Endothelial cell of umbilical vein (primary cell): Measurements from ENCODE around the gene DPP3. TPM values are rescaled to one million over a fixed set of nuclear protein-coding genes. Genes with fewer than 3 reads are reported as not detected.

Experiments used
- polyA plus RNA-seq, 4 experiments: library from polyadenylated mRNA; depleted of rRNA in 3 of 4; stranded (reverse) in 3 of 4; unstranded in 1 of 4; fragments of >200 nt; gene quantifications; 2 replicates each; pipeline versions ENCODE4 v1.2.1 to v1.2.3, GENCODE V29; 2011 to 2012; ENCODE audit warnings: missing spikeins in 1 of 4
- small RNA-seq: library from RNA; depleted of rRNA; stranded (forward); fragments of <200 nt; gene quantifications from one replicate; pipeline ENCODE3, GENCODE V24; 2012; ENCODE audit warnings: low replicate concordance, low read depth; ENCODE audit not compliant: insufficient read depth, insufficient read length
- total RNA-seq: library from RNA; stranded (reverse); gene quantifications from 2 replicates; pipeline ENCODE4 v1.2.3, GENCODE V29; 2021

DPP3 gene
- total and polyA plus RNA-seq, 2 donors (not counting 3 experiments of a cell fraction or from before 2014, with no cell fraction given), result 46.4 to 50.4 TPM

Small RNAs within 50 kb of the gene (small RNA-seq; reads per million reads assigned to genes)
- gene RF00416, result not detected

Other genes with a start within 250 kb of the DPP3 start
- 39.2 and 40.5 TPM in 2 replicates for gene KLC2, start 222.7 kb upstream of the DPP3 start, total RNA-seq
- 20.7 and 24.0 TPM in 2 replicates for gene KLC2, start 222.7 kb upstream of the DPP3 start, polyA plus RNA-seq
- gene RAB1B, start 211.8 kb upstream of the DPP3 start, total RNA-seq, result 171 and 177 TPM in 2 replicates
- 383 and 465 TPM in 2 replicates for gene RAB1B, start 211.8 kb upstream of the DPP3 start, polyA plus RNA-seq
- 0.78 and 1.2 TPM in 2 replicates for gene CNIH2, start 202.3 kb upstream of the DPP3 start, total RNA-seq
- 0.46 and 0.91 TPM in 2 replicates for gene CNIH2, start 202.3 kb upstream of the DPP3 start, polyA plus RNA-seq
- 104 and 123 TPM in 2 replicates for gene YIF1A, start 191.3 kb upstream of the DPP3 start, total RNA-seq
- 271 and 383 TPM in 2 replicates for gene YIF1A, start 191.3 kb upstream of the DPP3 start, polyA plus RNA-seq
- not detected in 2 replicates for gene TMEM151A, start 188.5 kb upstream of the DPP3 start, total RNA-seq
- 0.03 TPM in 1 of 2 replicates, not detected in the other for gene TMEM151A, start 188.5 kb upstream of the DPP3 start, polyA plus RNA-seq
- gene CD248, start 163.4 kb upstream of the DPP3 start, total RNA-seq, result not detected in 2 replicates
- gene CD248, start 163.4 kb upstream of the DPP3 start, polyA plus RNA-seq, result 0.03 and 0.10 TPM in 2 replicates
- gene RIN1, start 144.0 kb upstream of the DPP3 start, total RNA-seq, result 9.1 and 10.2 TPM in 2 replicates
- gene RIN1, start 144.0 kb upstream of the DPP3 start, polyA plus RNA-seq, result 4.4 and 4.7 TPM in 2 replicates
- 51.1 and 53.1 TPM in 2 replicates for gene BRMS1, start 135.3 kb upstream of the DPP3 start, total RNA-seq
- 43.8 and 51.4 TPM in 2 replicates for gene BRMS1, start 135.3 kb upstream of the DPP3 start, polyA plus RNA-seq
- gene B4GAT1, start 132.8 kb upstream of the DPP3 start, total RNA-seq, result 21.2 and 22.7 TPM in 2 replicates
- gene B4GAT1, start 132.8 kb upstream of the DPP3 start, polyA plus RNA-seq, result 21.6 and 23.7 TPM in 2 replicates
- 4.8 and 5.2 TPM in 2 replicates for gene SLC29A2, start 108.7 kb upstream of the DPP3 start, total RNA-seq
- 2.4 TPM in 2 replicates for gene SLC29A2, start 108.7 kb upstream of the DPP3 start, polyA plus RNA-seq
- not detected in 2 replicates for gene NPAS4, start 59.4 kb upstream of the DPP3 start, total RNA-seq
- gene NPAS4, start 59.4 kb upstream of the DPP3 start, polyA plus RNA-seq, result not detected in 2 replicates
- 69.1 and 72.1 TPM in 2 replicates for gene MRPL11, start 41.6 kb upstream of the DPP3 start, total RNA-seq
- 52.2 and 54.9 TPM in 2 replicates for gene MRPL11, start 41.6 kb upstream of the DPP3 start, polyA plus RNA-seq
- 2.9 and 5.5 TPM in 2 replicates for gene PELI3, start 13.5 kb upstream of the DPP3 start, total RNA-seq
- 2.8 and 3.0 TPM in 2 replicates for gene PELI3, start 13.5 kb upstream of the DPP3 start, polyA plus RNA-seq
- gene BBS1, start 30.2 kb downstream of the DPP3 start, total RNA-seq, result 29.5 and 32.9 TPM in 2 replicates
- gene BBS1, start 30.2 kb downstream of the DPP3 start, polyA plus RNA-seq, result 27.7 and 29.2 TPM in 2 replicates
- gene ZDHHC24, start 65.6 kb downstream of the DPP3 start, total RNA-seq, result 18.3 and 20.1 TPM in 2 replicates
- 21.1 and 27.6 TPM in 2 replicates for gene ZDHHC24, start 65.6 kb downstream of the DPP3 start, polyA plus RNA-seq
- 0.18 TPM in 1 of 2 replicates, not detected in the other for gene ACTN3, start 66.5 kb downstream of the DPP3 start, total RNA-seq
- gene ACTN3, start 66.5 kb downstream of the DPP3 start, polyA plus RNA-seq, result 0.10 and 0.17 TPM in 2 replicates
- 11.0 and 14.4 TPM in 2 replicates for gene CTSF, start 88.2 kb downstream of the DPP3 start, total RNA-seq
- 27.7 and 30.7 TPM in 2 replicates for gene CTSF, start 88.2 kb downstream of the DPP3 start, polyA plus RNA-seq
- 0.22 and 0.28 TPM in 2 replicates for gene CCDC87, start 112.6 kb downstream of the DPP3 start, total RNA-seq
- 0.06 and 0.08 TPM in 2 replicates for gene CCDC87, start 112.6 kb downstream of the DPP3 start, polyA plus RNA-seq
- 37.2 and 38.7 TPM in 2 replicates for gene CCS, start 112.8 kb downstream of the DPP3 start, total RNA-seq
- gene CCS, start 112.8 kb downstream of the DPP3 start, polyA plus RNA-seq, result 39.0 and 41.6 TPM in 2 replicates
- 95.9 and 104 TPM in 2 replicates for gene RBM14, start 136.2 kb downstream of the DPP3 start, total RNA-seq
- 44.0 and 49.6 TPM in 2 replicates for gene RBM14, start 136.2 kb downstream of the DPP3 start, polyA plus RNA-seq
- 148 and 153 TPM in 2 replicates for gene RBM4, start 158.3 kb downstream of the DPP3 start, total RNA-seq
- 345 and 361 TPM in 2 replicates for gene RBM4, start 158.3 kb downstream of the DPP3 start, polyA plus RNA-seq
- 19.4 and 22.2 TPM in 2 replicates for gene RBM4B, start 197.5 kb downstream of the DPP3 start, total RNA-seq
- 25.4 and 31.2 TPM in 2 replicates for gene RBM4B, start 197.5 kb downstream of the DPP3 start, polyA plus RNA-seq
- 18.7 and 19.8 TPM in 2 replicates for gene SPTBN2, start 248.8 kb downstream of the DPP3 start, total RNA-seq
- 3.8 and 3.9 TPM in 2 replicates for gene SPTBN2, start 248.8 kb downstream of the DPP3 start, polyA plus RNA-seq